CD4-positive, alpha-beta memory T cell (primary cell): ENCODE results near the gene AKT3. TPM values are rescaled to one million over a fixed set of nuclear protein-coding genes. Genes with fewer than 3 reads are reported as not detected.

Experiments used
- CTCF ChIA-PET: fragments of 350-600 bp; sonication (Branson Sonifier 250); formaldehyde crosslinking; loops from one replicate; lab custom pipeline; 2021; ENCODE audit warnings: inconsistent platforms; ENCODE audit not compliant: partially characterized antibody; lab: Charles Lee
- POLR2A ChIA-PET: fragments of 350-600 bp; sonication (Branson Sonifier 250); formaldehyde crosslinking; loops from one replicate; lab custom pipeline; 2021; ENCODE audit not compliant: partially characterized antibody; lab: Charles Lee
- DNase-seq, 5 donors: peaks; one replicate each; pipeline versions ENCODE4 v3.0.0 to v3.0.0-alpha.2; 2020 to 2022; ENCODE audit warnings: mixed read lengths in 1 of 5
- H3K27ac ChIP-seq: one replicate; pipeline ENCODE4 v1.7.0; 2013; ENCODE audit warnings: low read depth, low read length
- H3K27me3 ChIP-seq: 2 replicates; pipeline ENCODE4 v1.7.0; 2013; ENCODE audit warnings: mild to moderate bottlenecking, low read length, moderate library complexity; ENCODE audit not compliant: insufficient read depth
- H3K36me3 ChIP-seq: 2 replicates; pipeline ENCODE4 v1.7.0; 2013; ENCODE audit warnings: mild to moderate bottlenecking, low read length, moderate library complexity; ENCODE audit not compliant: insufficient read depth
- H3K4me1 ChIP-seq: 2 replicates; pipeline ENCODE4 v1.7.0; 2013; ENCODE audit warnings: mild to moderate bottlenecking, low read length, moderate library complexity; ENCODE audit not compliant: insufficient read depth
- H3K4me3 ChIP-seq, 2 donors: one replicate each; pipeline ENCODE4 v1.7.0; 2013; ENCODE audit warnings: low read length in 2 of 2, mild to moderate bottlenecking in 1 of 2
- H3K9me3 ChIP-seq, 2 donors: one replicate each; pipeline ENCODE4 v1.7.0; 2013; ENCODE audit warnings: low read length in 2 of 2, control low read depth in 1 of 2; ENCODE audit not compliant: control insufficient read depth in 1 of 2
- H3K27ac Mint-ChIP-seq, 7 donors: one replicate each; pipeline ENCODE4 v1.8.0; 2020 to 2021; ENCODE audit warnings: mixed read lengths in 7 of 7, mild to moderate bottlenecking in 6 of 7, inconsistent platforms in 3 of 7, moderate library complexity in 3 of 7
- H3K27me3 Mint-ChIP-seq, 2 donors: one replicate each; pipeline ENCODE4 v1.8.0; 2020 to 2021; ENCODE audit warnings: mixed read lengths in 2 of 2
- H3K36me3 Mint-ChIP-seq, 2 donors: one replicate each; pipeline ENCODE4 v1.8.0; 2020 to 2021; ENCODE audit warnings: mixed read lengths in 2 of 2, inconsistent platforms in 1 of 2, mild to moderate bottlenecking in 1 of 2
- H3K4me1 Mint-ChIP-seq, 4 donors: one replicate each; pipeline ENCODE4 v1.8.0; 2020 to 2021; ENCODE audit warnings: mixed read lengths in 4 of 4, mild to moderate bottlenecking in 1 of 4
- H3K4me3 Mint-ChIP-seq, 8 donors: one replicate each; pipeline ENCODE4 v1.8.0; 2020 to 2021; ENCODE audit warnings: mixed read lengths in 8 of 8, mild to moderate bottlenecking in 7 of 8, moderate library complexity in 6 of 8, inconsistent platforms in 3 of 8
- H3K9me3 Mint-ChIP-seq, 8 donors: one replicate each; pipeline ENCODE4 v1.8.0; 2020 to 2021; ENCODE audit warnings: mixed read lengths in 8 of 8, mild to moderate bottlenecking in 5 of 8, inconsistent platforms in 3 of 8, moderate library complexity in 1 of 8
- intact Hi-C: fragments of 100-400 bp; cut with micrococcal nuclease; formaldehyde crosslinking; loops from one replicate; pipeline ENCODE4 v1.15.1; 2023
- polyA plus RNA-seq, 2 donors: library from polyadenylated mRNA; unstranded; fragments of 300-500 nt; fragmentation: Illumina TruSeq; gene quantifications; one replicate each; pipeline ENCODE4 v1.2.3, GENCODE V29; 2021
- total RNA-seq, 2 experiments: library from RNA; stranded (reverse); gene quantifications; one replicate each; pipeline ENCODE4 v1.2.3, GENCODE V29; 2021

Gene AKT3
- total and polyA plus RNA-seq, 4 experiments from 2014 or later: 0.56 to 152 (median 77.1) TPM

DNA sequence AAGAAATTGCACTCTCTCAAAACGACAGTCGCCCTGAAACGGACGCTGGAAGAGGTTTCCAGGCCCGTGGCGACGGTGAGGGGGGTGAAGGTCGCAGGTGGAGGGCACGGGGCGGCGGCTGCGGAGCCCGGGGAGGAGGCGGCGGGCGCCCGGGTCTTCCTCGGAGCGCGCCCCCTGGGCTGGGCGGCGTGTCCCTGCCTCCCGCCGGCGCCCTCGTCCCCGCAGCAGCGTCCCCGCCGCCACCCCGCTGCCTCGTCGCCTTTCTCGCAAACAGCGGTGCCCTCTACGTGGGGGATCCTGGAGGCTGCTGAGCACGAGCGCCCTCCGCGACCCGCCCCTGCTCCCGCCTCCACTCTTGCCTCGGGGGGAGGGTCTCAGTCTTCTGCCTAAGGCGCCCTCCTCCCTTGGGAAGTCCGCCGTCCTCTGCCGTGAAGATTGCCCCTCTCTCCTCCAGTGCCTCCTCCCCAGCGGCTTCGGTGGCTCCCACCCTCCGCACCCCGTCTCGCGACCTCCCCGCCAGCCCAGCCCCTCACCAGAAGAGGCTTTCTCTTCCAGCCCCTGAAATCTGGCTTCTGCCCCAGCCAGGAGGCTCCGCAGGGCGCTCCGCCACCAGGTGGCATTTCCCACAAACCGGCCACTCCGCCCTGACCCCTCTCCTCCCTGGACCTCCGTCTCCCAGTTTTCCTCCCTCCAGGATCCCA lies 366.8 kb downstream of the AKT3 start:
- no peak overlapping the region for H3K27ac ChIP-seq
- intact Hi-C loops: loop anchor here (10.0 kb wide), 1 partner anchor 792 kb away; no protein-coding TSS in a partner anchor
- CTCF ChIA-PET: no interaction called here

DNA sequence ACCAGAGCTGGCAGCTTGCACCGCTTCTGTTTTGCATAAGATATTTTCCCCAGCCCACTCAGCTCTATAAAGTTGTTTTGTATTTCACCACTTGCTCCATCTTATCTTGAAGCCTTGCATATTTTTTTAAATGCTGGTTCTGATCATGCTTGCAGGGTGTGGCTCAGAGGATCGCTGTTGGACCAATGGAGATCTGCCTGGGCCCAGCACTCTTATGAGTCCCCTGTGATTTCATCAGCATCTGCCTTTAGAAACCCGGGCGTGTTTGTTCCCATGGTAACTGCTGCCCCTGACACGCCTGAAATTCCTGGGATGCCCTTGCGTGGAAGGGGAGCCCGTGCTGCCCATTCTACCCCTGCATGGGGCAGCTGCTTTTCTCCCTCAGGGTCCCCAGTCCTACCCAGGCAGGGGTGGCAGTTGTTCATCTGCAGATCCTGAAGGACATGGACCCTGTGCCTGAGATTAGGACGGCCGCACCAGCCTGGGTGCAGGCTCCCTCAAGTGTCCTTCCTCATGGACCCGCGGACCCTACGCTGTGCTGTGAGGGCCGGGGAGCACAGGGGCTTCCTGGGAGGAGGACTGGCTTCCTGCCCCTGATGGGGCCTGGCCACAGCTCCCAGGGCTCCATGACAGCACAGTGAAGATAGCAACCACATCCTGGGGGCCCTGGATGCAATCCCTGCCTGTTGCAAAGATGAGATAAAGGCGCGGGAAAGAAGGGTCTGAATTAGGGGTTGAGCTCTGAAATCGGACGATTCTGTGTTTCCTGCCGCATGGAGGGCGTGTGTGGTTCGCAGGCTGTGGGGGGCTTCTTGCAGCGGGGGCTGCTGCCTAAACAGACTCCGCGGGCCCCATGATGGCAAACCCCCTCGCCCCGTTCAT lies 367.7 kb downstream of the AKT3 start:
- Mint-ChIP-seq H3K36me3 (peaks cover 0 to 5% of the 10 kb centered on the region in 2 donors), H3K27me3 (peaks cover 1 to 6% of the 10 kb centered on the region in 2 donors), H3K4me3 (peak overlapping the region; percentile 67 to 84 (median 74)), H3K27ac (peak overlapping the region in 3 of 7 donors; percentile 9 to 67 (median 23)), H3K9me3 (peaks cover 0 to 4% (median 0%) of the 10 kb centered on the region in 8 donors), H3K4me1 (peaks cover 15 to 23% (median 20%) of the 10 kb centered on the region in 4 donors)
- H3K9me3 ChIP-seq: no peaks in the 10 kb centered on the region
- no peak for DNase-seq
- intact Hi-C loops: loop anchor here (10.0 kb wide), 1 partner anchor 792 kb away; no protein-coding TSS in a partner anchor
- ChIA-PET POLR2A (interaction anchor here (0.9 kb wide), 1 partner anchor 10 kb away, joined by 3 read pairs; no protein-coding TSS in a partner anchor), CTCF (no interaction called here)
- H3K27me3 ChIP-seq: no peaks in the 10 kb centered on the region
- no peaks in the 10 kb centered on the region for H3K36me3 ChIP-seq
- peaks cover 12% of the 10 kb centered on the region for H3K4me1 ChIP-seq
- peak overlapping the region in 1 of 2 donors; percentile 19 for H3K4me3 ChIP-seq
- H3K27ac ChIP-seq: no peak overlapping the region

More for the DNA sequence above, 366.8 kb downstream of the AKT3 start:
- peaks cover 0 to 4% (median 0%) of the 10 kb centered on the region in 8 donors for H3K9me3 Mint-ChIP-seq
- Histone ChIP-seq H3K4me3 (peak overlapping the region in 1 of 2 donors; percentile 19), H3K36me3 (no peaks in the 10 kb centered on the region), H3K4me1 (peaks cover 12% of the 10 kb centered on the region), H3K27me3 (no peaks in the 10 kb centered on the region), H3K9me3 (no peaks in the 10 kb centered on the region)
- H3K36me3 Mint-ChIP-seq: peaks cover 0 to 5% of the 10 kb centered on the region in 2 donors
- peaks cover 15 to 23% (median 20%) of the 10 kb centered on the region in 4 donors for H3K4me1 Mint-ChIP-seq
- DNase-seq: peak in 2 of 5 donors; percentile 15
- peak overlapping the region; percentile 71 to 84 (median 74) for H3K4me3 Mint-ChIP-seq
- H3K27me3 Mint-ChIP-seq: peaks cover 1 to 6% of the 10 kb centered on the region in 2 donors
- POLR2A ChIA-PET: interaction anchor here (0.9 kb wide), 1 partner anchor 9 kb away, joined by 3 read pairs; no protein-coding TSS in a partner anchor
- peak overlapping the region in 2 of 7 donors; percentile 59 to 67 for H3K27ac Mint-ChIP-seq

GRCh38 chr1:243481101-243481500 lies 368.9 kb downstream of the AKT3 start:
- H3K4me3 ChIP-seq: no peak overlapping the region
- Mint-ChIP-seq H3K27ac (peak overlapping the region in 1 of 7 donors; percentile 84), H3K4me1 (peaks cover 15 to 23% (median 20%) of the 10 kb centered on the region in 4 donors), H3K4me3 (peak overlapping the region in 1 of 8 donors; percentile 3), H3K27me3 (peaks cover 1 to 6% of the 10 kb centered on the region in 2 donors), H3K36me3 (peaks cover 0 to 10% of the 10 kb centered on the region in 2 donors), H3K9me3 (peaks cover 0 to 4% (median 0%) of the 10 kb centered on the region in 8 donors)
- ChIA-PET POLR2A (no interaction called here), CTCF (no interaction called here)
- H3K27ac ChIP-seq: no peak overlapping the region
- H3K4me1 ChIP-seq: peaks cover 12% of the 10 kb centered on the region
- no peaks in the 10 kb centered on the region for H3K36me3 ChIP-seq
- no peaks in the 10 kb centered on the region for H3K9me3 ChIP-seq
- H3K27me3 ChIP-seq: no peaks in the 10 kb centered on the region
- intact Hi-C loops: loop anchor here (10.0 kb wide), 1 partner anchor 794 kb away; no protein-coding TSS in a partner anchor
- DNase-seq: no peak

GRCh38 chr1:243477731-243478290 lies 372.2 kb downstream of the AKT3 start:
- DNase-seq: no peak
- POLR2A ChIA-PET: no interaction called here
- Mint-ChIP-seq H3K27me3 (peaks cover 1 to 6% of the 10 kb centered on the region in 2 donors), H3K27ac (no peak overlapping the region), H3K9me3 (peaks cover 0 to 4% (median 0%) of the 10 kb centered on the region in 8 donors), H3K4me1 (peaks cover 15 to 21% (median 19%) of the 10 kb centered on the region in 4 donors), H3K4me3 (no peak overlapping the region), H3K36me3 (peaks cover 9 to 19% of the 10 kb centered on the region in 2 donors)
- CTCF ChIA-PET: no interaction called here
- Histone ChIP-seq H3K4me1 (peaks cover 10% of the 10 kb centered on the region), H3K36me3 (no peaks in the 10 kb centered on the region), H3K4me3 (no peak overlapping the region), H3K27me3 (no peaks in the 10 kb centered on the region), H3K27ac (no peak overlapping the region), H3K9me3 (no peaks in the 10 kb centered on the region)
- intact Hi-C loops: no loop called here

DNA sequence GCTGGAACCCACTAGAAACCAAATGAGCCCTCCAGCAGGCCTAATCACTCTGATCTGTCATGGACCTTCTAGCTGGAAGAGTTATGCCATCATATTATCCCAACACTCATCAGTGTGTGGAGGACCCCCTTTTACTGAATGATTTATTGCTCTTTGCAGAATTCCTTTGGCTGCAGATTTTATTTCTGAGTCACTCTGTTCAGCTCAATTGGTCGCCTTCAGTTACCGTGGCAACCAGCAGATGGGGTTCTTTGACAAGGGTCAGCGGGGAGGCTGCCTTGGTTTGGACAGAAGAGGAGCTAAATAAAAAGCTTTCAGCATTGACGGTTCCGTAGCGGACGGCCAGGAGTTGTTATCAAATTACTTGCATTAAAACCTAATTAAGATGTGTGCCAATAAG lies 374.1 kb downstream of the AKT3 start:
- Histone ChIP-seq H3K9me3 (no peaks in the 10 kb centered on the region), H3K36me3 (no peaks in the 10 kb centered on the region), H3K27me3 (no peaks in the 10 kb centered on the region), H3K4me3 (no peak overlapping the region), H3K4me1 (no peaks in the 10 kb centered on the region), H3K27ac (no peak overlapping the region)
- H3K27ac Mint-ChIP-seq: no peak overlapping the region
- DNase-seq: no peak
- POLR2A ChIA-PET: no interaction called here
- CTCF ChIA-PET: no interaction called here
- peaks cover 1 to 5% of the 10 kb centered on the region in 2 donors for H3K27me3 Mint-ChIP-seq
- H3K36me3 Mint-ChIP-seq: peaks cover 15 to 23% of the 10 kb centered on the region in 2 donors
- peaks cover 2 to 8% (median 6%) of the 10 kb centered on the region in 4 donors for H3K4me1 Mint-ChIP-seq
- H3K9me3 Mint-ChIP-seq: peaks cover 0 to 4% (median 0%) of the 10 kb centered on the region in 8 donors
- intact Hi-C loops: no loop called here
- no peak overlapping the region for H3K4me3 Mint-ChIP-seq

DNA sequence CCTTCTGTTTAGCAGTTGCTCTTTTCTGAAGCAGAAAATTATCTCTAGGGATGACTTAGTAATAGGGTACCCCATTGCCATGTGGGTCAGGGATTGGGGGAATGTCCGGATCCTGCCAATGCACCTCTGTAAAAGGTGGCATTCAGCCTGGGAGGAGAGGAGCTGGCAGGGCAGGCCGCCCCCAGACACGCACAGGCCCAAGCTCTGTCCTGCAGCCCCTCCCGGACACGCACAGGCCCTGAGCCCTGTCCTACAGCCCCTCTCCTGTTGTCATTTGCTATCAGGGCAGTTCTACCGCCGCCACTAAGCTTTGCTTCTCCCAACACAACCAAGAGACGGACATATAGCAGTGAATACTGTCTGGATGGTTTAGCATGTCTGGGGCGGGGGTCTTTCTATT lies 375.1 kb downstream of the AKT3 start:
- Histone ChIP-seq H3K4me1 (no peaks in the 10 kb centered on the region), H3K9me3 (no peaks in the 10 kb centered on the region), H3K36me3 (no peaks in the 10 kb centered on the region), H3K27me3 (no peaks in the 10 kb centered on the region), H3K27ac (no peak overlapping the region), H3K4me3 (no peak overlapping the region)
- POLR2A ChIA-PET: no interaction called here
- Mint-ChIP-seq H3K4me1 (peaks cover 0 to 7% (median 5%) of the 10 kb centered on the region in 4 donors), H3K27me3 (peaks cover 0 to 1% of the 10 kb centered on the region in 2 donors), H3K4me3 (no peak overlapping the region), H3K27ac (no peak overlapping the region), H3K36me3 (peaks cover 15 to 30% of the 10 kb centered on the region in 2 donors), H3K9me3 (peaks cover 0 to 2% (median 0%) of the 10 kb centered on the region in 8 donors)
- CTCF ChIA-PET: interaction anchor here (2.0 kb wide), 1 partner anchor 11 kb away, joined by 4 read pairs; no protein-coding TSS in a partner anchor
- no peak for DNase-seq
- intact Hi-C loops: no loop called here
